Measurements from ENCODE around the gene RNU5B-1.
"Not testable (repeated sequence)": the region's sequence is repeated elsewhere in the genome, so short reads cannot be mapped to it uniquely, and the experiment has no call there.

The RNU5B-1 gene

DNA sequence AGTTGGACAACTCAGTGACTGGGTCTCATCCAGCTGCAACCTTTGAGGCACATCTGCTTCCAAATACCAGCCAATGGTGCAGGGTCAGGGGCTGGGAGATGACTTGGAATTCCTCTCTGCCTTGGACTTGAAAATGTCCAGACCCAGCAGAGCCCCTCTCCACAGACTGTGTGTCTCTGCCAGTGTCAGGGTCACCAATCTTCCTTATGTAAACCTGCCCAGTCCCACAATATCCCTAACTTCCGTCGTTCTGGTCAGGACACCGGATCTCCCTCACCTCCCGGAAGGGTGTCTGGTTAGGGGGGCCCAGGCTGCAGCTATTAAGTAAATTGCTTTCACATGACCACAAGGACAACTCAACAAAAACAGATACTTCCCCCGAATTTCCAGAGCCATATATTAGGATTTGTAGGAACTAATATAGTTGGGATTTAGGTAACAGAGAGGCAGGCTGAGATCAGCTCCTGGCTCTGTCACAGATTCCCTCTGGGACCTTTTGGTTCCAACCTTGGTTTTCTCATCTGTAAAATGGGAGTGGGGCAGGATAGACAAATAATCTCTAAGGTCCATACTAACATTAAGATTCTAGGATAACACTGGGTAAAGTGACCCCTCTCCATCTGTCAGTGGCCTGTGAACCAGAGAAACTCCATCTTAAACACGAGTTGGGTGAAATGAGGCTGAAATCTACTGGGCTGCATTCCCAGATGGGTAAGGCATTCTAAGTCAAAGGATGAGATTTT, 42.5 kb downstream of the RNU5B-1 start:
- DNase-seq, result no peak

DNA sequence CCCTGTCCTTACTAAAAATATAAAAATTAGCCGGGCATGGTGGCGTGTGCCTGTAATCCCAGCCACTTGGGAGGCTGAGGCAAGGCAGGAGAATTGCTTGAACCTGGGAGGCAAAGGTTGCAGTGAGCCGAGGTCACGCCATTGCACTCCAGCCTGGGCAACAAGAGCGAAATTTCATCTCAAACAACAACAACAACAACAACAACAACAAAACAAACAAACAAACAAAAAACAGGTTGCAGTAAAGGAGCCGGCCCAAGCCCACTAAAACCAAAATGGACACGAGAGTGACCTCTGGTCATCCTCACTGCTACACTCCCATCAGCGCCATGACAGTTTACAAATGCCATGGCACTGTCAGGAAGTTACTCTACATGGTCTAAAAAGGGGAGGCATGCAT, 43.3 kb downstream of the RNU5B-1 start:
- DNase-seq, result not testable (repeated sequence)

DNA sequence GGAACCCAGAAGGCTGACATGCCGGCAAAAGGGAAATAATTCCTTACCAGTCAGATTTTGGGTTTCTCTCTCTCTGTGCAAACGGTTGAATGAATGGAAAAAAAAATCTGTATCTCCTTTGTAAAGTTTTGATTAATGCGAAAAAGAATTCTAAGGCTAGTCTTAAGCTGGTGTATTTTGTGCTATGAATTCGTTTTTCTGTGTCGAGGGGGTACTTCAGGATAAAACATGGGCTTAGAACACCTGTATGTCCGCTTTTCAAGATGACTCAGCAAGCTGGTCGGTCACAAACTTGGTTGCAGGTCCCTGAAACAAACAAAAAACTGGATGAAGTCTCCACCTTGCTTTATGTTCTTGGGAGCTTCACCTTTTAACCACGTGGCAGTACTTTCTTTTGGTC, 44.9 kb downstream of the RNU5B-1 start:
- DNase-seq, result no peak

DNA sequence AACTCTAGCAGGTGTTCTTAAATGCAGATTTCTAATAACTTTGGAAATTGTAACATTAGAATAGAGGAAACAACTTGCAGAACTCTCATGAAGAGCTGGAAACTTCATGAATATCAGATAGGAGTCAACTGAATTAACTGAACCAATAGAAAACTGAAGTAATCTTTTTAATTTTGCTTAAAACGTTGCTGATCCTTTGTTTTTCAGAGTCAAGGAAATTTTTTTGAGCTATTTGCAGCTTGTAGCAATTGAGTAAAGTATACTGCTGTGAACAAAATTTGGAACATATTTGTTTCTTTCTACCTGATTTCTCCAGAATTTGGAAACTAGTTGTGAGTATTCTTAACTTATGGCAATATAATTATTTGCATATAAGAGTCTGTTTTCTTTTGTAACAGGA, 47.5 kb downstream of the RNU5B-1 start:
- not testable (repeated sequence) for DNase-seq
